Activated CD8-positive, alpha-beta memory T cell treated with anti-CD3 and anti-CD28 coated beads, Interleukin-2, amount 10 ng/mL, durations not matched to agents 7 days and 5 days (primary cell): ENCODE data around the gene OTOGL. TPM values are rescaled to one million over a fixed set of nuclear protein-coding genes. Genes with fewer than 3 reads are reported as not detected.

Experiments used
- ATAC-seq: fragments of 150-1000 bp; cut with Tn5 transposase; one replicate; pipeline ENCODE4 v1.10.0; 2021; ENCODE audit warnings: moderate library complexity
- CTCF ChIA-PET: fragments of 350-600 bp; sonication (Branson Sonifier 250); formaldehyde crosslinking; loops from one replicate; lab custom pipeline; 2021; ENCODE audit warnings: antibody characterized with exemption; lab: Charles Lee
- DNase-seq: peaks from one replicate; pipeline ENCODE4 v3.0.0-alpha.2; 2020
- H3K27ac Mint-ChIP-seq: one replicate; pipeline ENCODE4 v1.8.0; 2021; ENCODE audit warnings: mild to moderate bottlenecking, mixed read lengths
- H3K27me3 Mint-ChIP-seq: one replicate; pipeline ENCODE4 v1.8.0; 2021; ENCODE audit warnings: mixed read lengths
- H3K36me3 Mint-ChIP-seq: one replicate; pipeline ENCODE4 v1.8.0; 2021; ENCODE audit warnings: mild to moderate bottlenecking, mixed read lengths
- H3K4me1 Mint-ChIP-seq: one replicate; pipeline ENCODE4 v1.8.0; 2021; ENCODE audit warnings: mixed read lengths
- H3K4me3 Mint-ChIP-seq: one replicate; pipeline ENCODE4 v1.8.0; 2021; ENCODE audit warnings: mild to moderate bottlenecking, moderate library complexity, mixed read lengths
- H3K9me3 Mint-ChIP-seq: one replicate; pipeline ENCODE4 v1.8.0; 2022; ENCODE audit warnings: low read depth, mixed read lengths
- total RNA-seq, 2 experiments: library from RNA; stranded (reverse); gene quantifications; one replicate each; pipeline ENCODE4 v1.2.3, GENCODE V29; 2021

OTOGL gene
- total RNA-seq, 2 experiments from 2014 or later = not detected

DNA sequence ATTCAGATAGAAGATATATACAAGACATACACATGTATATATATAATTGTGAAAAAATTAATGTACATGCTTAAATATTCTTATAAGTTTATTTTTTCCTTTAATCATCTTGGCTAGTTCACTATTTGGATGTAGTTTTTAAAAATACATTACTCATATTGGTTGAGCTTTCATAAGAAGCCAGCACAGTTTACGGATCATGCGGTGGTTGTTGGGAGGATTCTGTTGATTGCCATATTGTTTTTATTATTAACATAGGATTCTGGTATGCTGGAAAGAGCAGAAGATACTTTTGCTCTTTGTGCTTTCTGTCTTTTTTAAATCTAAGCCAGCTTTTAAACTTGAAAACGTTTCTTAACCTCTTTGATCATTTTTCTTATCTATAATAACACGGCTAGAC is 163.4 kb downstream of the OTOGL start:
- CTCF ChIA-PET = no interaction called here
- Mint-ChIP-seq H3K9me3 (no peaks in the 10 kb centered on the region), H3K36me3 (no peaks in the 10 kb centered on the region), H3K27me3 (peaks cover 6% of the 10 kb centered on the region), H3K27ac (no peak overlapping the region), H3K4me3 (no peak overlapping the region), H3K4me1 (no peaks in the 10 kb centered on the region)
- DNase-seq (no peak), ATAC-seq (no peak)

DNA sequence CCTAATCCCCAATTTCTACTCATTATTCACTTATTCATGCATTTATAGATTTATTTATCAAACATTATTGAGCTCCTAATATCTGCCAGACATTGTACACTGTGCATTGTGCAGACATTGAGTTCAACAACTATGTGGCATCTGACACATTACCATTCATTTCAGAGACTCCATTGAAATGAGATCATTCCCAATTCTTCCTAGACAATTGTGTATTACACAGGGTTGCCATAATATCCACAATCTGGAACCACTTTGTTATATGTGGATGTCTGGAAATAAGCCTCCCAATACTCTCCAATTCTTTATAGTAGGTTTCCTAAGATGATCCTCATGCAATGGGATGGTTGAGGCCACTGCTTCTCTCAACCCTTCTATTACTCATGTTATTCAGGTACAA is 165.0 kb downstream of the OTOGL start:
- Mint-ChIP-seq H3K27me3 (peaks cover 14% of the 10 kb centered on the region), H3K27ac (no peak overlapping the region), H3K4me3 (no peak overlapping the region), H3K9me3 (no peaks in the 10 kb centered on the region), H3K36me3 (no peaks in the 10 kb centered on the region), H3K4me1 (no peaks in the 10 kb centered on the region)
- CTCF ChIA-PET = no interaction called here
- ATAC-seq (no peak), DNase-seq (no peak)

DNA sequence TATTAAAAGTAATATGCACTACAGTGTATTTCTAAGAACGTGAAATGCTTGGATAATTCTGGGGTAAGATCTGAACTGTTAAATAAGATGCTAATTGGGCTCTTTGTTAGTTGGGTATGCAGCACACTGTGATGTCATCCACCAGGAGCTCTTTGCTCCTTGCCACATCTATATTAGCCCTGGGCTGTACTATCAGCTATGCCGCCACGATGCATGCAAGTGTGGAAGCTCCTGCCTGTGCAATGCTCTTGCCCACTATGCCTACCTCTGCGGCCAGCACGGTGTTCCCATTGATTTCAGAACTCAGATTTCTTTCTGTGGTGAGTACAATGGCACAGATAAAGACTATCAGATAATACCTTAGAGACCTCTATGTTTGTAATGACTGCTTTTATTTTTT is 165.6 kb downstream of the OTOGL start:
- Mint-ChIP-seq H3K4me1 (no peaks in the 10 kb centered on the region), H3K4me3 (no peak overlapping the region), H3K36me3 (no peaks in the 10 kb centered on the region), H3K27ac (no peak overlapping the region), H3K27me3 (peaks cover 12% of the 10 kb centered on the region), H3K9me3 (no peaks in the 10 kb centered on the region)
- ATAC-seq = no peak
- DNase-seq = no peak
- CTCF ChIA-PET = no interaction called here

DNA sequence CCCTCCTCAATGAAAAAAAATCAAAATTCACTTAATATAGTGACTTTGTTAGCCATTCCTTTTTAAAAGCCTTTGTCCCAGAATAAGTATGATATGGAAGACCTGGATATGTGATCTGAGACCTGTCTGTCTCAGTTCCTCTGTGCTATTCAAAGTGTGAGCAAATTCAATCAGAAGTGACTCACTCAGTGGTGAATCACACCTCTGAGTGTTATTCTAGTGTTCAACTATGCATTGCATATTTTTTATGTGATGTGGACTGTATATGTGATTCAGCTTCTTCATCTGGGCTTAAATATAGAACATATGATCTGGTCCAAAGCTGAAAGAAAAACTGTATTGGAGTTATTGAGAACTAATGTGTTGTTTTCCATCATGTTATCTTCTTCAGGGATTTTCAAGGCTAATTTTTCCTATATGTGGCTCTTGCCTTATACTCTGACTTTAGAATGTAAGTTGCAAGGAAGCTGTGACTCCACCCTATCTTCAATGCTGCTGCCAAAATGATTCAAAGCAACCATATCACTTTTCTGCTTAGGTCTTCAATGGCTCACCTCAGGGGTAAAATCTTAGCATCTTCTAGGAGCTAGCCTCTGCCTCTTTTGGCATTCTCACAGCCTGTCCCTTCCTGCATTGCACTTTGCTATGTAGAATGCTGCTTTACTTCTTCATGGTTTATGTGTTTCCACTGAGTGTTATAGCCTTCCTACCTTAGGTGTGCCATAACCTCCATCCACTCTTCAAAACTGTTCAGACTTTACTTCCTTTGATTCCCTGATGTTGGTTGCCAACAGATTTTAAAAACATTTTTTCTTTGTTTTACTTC is 169.8 kb downstream of the OTOGL start:
- CTCF ChIA-PET = interaction anchor here (0.6 to 1.7 kb wide), 6 partner anchors 10 to 74 kb away, joined by 3 to 5 read pairs (median 3); no protein-coding TSS in a partner anchor
- no peaks in the 10 kb centered on the region for H3K9me3 Mint-ChIP-seq
- DNase-seq (no peak), ATAC-seq (no peak)
- no peak overlapping the region for H3K4me3 Mint-ChIP-seq
- H3K36me3 Mint-ChIP-seq = no peaks in the 10 kb centered on the region
- no peak overlapping the region for H3K27ac Mint-ChIP-seq
- H3K4me1 Mint-ChIP-seq = no peaks in the 10 kb centered on the region
- H3K27me3 Mint-ChIP-seq = peaks cover 11% of the 10 kb centered on the region

DNA sequence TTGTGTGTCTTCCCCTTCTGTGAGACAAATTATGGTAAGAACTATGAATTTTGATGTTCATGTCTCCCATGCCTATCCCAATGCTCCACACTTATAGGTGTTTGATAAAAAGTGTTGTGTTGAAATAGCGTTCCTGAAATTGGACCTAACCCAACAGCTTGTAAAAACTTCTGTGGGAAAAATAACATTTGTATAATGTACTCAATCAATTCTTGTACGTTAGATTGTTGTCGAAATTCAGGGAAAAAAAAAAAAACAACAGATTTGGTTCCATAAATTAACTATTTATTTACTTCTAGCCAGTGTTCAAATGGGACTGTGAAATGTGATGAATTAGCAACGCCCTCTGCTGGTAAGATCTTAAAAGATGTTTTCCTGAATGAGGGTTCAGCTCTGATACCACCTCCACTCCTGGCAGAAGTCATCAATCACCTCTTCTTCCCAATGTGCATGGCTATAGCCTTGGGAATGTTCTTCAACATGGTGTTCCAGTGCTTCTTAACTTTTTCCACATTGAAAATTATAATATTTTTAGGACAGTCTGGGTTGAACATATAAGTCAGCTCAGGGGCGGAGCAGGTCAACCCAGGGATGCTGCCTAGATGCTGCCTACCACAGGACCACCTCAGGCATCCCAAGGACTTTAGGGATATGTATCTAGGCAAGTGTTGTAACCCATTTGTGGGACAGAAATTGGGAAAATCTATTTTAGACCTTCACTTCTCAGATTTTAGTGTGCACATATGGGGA is 170.6 kb downstream of the OTOGL start:
- DNase-seq (no peak), ATAC-seq (no peak)
- Mint-ChIP-seq H3K4me1 (no peaks in the 10 kb centered on the region), H3K27ac (no peak overlapping the region), H3K36me3 (no peaks in the 10 kb centered on the region), H3K9me3 (no peaks in the 10 kb centered on the region), H3K27me3 (peaks cover 9% of the 10 kb centered on the region), H3K4me3 (no peak overlapping the region)
- CTCF ChIA-PET = interaction anchor here (0.6 to 1.7 kb wide), 9 partner anchors 9 to 816 kb away, joined by 3 to 5 read pairs (median 3); no protein-coding TSS in a partner anchor

DNA sequence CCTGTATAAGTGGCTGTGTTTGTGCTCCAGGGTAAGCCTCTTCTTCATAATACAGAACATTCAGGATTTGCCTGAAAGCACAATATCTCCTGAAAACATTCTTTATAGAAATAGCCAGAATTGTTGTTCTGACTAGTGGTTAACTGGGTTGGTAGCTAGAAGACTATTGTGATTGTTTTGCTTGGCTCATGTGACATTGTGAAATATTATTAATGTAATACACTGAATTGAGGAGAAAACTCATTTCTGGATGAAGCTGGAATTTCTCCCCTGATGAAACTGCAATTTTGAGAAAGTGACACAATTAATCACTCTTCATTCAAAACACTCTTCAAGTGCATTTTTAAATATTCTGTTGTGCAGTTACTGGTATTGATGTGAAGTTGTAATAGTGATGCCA is 172.4 kb downstream of the OTOGL start:
- H3K27me3 Mint-ChIP-seq = peaks cover 9% of the 10 kb centered on the region
- no peak overlapping the region for H3K27ac Mint-ChIP-seq
- no peaks in the 10 kb centered on the region for H3K36me3 Mint-ChIP-seq
- no peaks in the 10 kb centered on the region for H3K4me1 Mint-ChIP-seq
- H3K4me3 Mint-ChIP-seq = no peak overlapping the region
- ATAC-seq = no peak
- CTCF ChIA-PET = no interaction called here
- no peak for DNase-seq
- H3K9me3 Mint-ChIP-seq = no peaks in the 10 kb centered on the region

DNA sequence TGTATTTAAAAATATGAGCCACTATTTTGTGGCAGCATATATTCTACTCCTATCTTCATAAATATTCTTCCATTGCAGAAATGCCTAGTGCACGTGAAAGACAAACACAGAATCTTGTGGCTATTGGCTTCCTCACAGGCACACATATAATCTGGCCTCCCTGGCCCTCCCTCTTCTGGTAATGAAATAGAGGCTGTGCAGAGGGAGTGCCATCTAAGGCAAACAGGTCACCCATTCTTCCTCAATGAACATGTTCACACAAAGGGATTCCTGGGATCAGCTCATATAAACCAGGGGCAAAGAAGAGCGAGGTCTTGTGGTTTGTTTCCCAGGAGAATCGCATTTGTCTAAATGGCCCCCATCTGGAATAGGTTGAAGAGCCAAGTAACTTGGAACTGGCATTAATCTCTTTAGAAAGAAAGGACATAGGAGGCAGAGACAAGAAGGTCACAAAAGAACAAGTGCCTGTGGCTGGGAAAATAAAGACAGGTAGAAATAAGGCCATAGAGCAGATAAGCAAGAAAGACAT is 173.1 kb downstream of the OTOGL start:
- no peak for DNase-seq
- Mint-ChIP-seq H3K4me1 (no peaks in the 10 kb centered on the region), H3K9me3 (no peaks in the 10 kb centered on the region), H3K36me3 (no peaks in the 10 kb centered on the region), H3K27ac (no peak overlapping the region), H3K27me3 (peaks cover 9% of the 10 kb centered on the region), H3K4me3 (no peak overlapping the region)
- ATAC-seq = no peak
- CTCF ChIA-PET = no interaction called here

DNA sequence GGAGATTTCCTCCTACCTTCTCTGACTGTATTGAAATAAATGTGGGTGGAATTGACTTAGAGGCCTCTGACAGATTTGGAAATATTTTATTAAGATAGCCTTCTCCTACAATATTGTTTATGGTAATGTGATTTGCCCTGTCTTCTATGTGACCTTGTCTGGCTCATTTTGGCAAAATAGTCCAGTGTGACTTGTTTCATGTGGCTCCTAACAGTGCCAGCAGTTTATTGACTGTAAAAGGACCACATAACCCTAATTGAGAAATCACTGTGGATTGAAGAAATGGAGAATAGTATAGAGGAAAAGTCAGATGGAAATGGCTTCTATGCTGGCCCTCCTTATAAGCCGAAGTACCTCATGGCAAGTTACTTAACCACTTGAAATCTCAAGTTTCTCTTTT is 173.8 kb downstream of the OTOGL start:
- no peak for ATAC-seq
- Mint-ChIP-seq H3K4me3 (no peak overlapping the region), H3K27me3 (peaks cover 6% of the 10 kb centered on the region), H3K9me3 (no peaks in the 10 kb centered on the region), H3K4me1 (no peaks in the 10 kb centered on the region), H3K27ac (no peak overlapping the region), H3K36me3 (no peaks in the 10 kb centered on the region)
- DNase-seq = no peak
- CTCF ChIA-PET = no interaction called here

DNA sequence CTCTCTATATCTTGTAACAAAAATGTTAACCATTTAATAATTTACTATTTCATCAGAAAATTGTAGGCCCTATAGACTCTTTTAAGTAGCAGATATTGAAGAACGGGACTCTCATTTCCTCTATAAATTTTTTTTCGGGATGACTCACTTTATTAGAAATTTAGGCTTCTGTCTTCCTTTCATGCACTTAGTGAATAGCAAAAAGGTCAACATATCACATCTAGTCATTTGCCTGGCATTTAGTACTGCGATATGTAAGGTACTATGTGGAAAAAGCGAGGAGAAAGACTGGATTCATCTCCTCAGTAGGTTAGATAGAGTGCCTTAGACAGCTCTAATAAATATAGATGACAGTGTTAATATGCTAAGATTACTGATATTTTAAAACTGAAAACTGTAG is 178.4 kb downstream of the OTOGL start:
- H3K4me1 Mint-ChIP-seq = no peaks in the 10 kb centered on the region
- CTCF ChIA-PET = no interaction called here
- H3K36me3 Mint-ChIP-seq = no peaks in the 10 kb centered on the region
- H3K27ac Mint-ChIP-seq = no peak overlapping the region
- ATAC-seq (no peak), DNase-seq (no peak)
- no peak overlapping the region for H3K4me3 Mint-ChIP-seq
- H3K9me3 Mint-ChIP-seq = no peaks in the 10 kb centered on the region
- H3K27me3 Mint-ChIP-seq = peaks cover 3% of the 10 kb centered on the region

DNA sequence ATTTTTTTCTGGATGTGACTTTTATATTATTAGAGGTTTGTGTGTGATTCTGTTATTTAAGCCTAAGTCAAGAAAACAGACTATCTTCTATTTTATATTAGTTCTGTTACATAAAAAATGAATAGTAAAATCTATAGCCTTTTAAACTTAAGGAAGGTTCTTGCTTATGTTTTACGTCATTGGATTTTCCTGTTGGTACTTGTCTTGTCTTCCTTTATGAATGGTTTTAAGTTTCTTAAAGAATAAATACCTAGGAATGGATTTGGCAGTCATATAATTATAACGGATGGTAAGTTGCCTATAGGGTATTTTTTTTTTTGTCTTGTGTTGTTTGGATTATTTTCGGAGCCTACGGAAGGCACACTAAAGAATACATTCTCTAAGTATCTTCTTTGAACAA is 182.9 kb downstream of the OTOGL start:
- Mint-ChIP-seq H3K27ac (no peak overlapping the region), H3K4me1 (no peaks in the 10 kb centered on the region), H3K9me3 (no peaks in the 10 kb centered on the region), H3K4me3 (no peak overlapping the region), H3K36me3 (no peaks in the 10 kb centered on the region), H3K27me3 (peaks cover 3% of the 10 kb centered on the region)
- no peak for DNase-seq
- CTCF ChIA-PET = no interaction called here
- no peak for ATAC-seq

DNA sequence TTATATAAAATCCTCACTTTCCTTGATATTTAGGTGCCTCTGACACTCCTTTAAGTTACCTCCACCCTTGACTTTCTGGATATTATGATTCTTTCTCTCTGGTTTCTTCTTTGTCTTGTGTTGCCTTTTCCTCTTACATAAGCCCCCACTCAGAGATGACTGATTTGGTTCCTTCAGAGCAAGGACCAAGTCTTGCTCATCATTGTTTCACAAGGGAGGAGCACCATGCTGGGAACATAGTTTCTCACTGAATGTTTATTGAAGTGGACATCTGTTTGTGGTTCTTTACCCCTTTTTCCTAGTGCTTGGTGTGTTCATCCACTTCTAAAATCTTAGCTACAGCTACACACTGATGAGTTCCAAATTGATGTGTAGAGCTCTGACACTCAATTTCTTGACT is 183.4 kb downstream of the OTOGL start:
- Mint-ChIP-seq H3K4me1 (no peaks in the 10 kb centered on the region), H3K27ac (no peak overlapping the region), H3K27me3 (peaks cover 3% of the 10 kb centered on the region), H3K36me3 (no peaks in the 10 kb centered on the region), H3K9me3 (no peaks in the 10 kb centered on the region), H3K4me3 (no peak overlapping the region)
- no peak for DNase-seq
- CTCF ChIA-PET = no interaction called here
- no peak for ATAC-seq

DNA sequence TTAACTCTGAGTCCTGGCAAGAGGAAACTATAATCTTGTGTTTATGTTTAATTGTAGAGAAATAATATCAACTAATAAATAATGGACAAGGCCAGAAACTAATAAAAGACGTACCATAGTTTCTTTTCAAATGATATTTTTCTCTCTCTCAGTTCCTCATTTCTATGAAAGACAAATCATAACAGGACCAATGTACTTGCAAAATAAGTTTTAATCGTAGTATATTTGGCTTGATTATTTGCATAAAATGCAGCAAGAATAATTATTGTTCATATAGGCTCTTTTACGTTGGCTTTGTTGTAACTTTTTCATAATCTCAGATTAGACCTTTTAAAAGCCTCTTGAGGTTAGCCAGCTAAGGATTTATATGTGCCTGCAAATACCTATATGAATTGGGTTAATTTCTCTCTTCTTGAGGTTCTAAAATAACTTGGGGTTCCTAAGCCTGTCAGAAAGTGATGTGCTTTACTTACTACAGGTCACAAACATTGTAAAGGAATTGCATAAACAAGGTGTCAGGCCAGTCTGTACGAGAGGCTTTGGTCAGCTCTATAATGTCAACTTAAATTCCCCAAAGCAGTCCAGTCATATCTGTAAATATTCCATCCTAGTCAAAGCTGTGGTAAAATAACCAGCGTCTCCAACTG is 191.9 kb downstream of the OTOGL start:
- ATAC-seq (no peak), DNase-seq (no peak)
- Mint-ChIP-seq H3K27me3 (no peaks in the 10 kb centered on the region), H3K36me3 (no peaks in the 10 kb centered on the region), H3K9me3 (no peaks in the 10 kb centered on the region), H3K4me3 (no peak overlapping the region), H3K27ac (no peak overlapping the region), H3K4me1 (no peaks in the 10 kb centered on the region)
- CTCF ChIA-PET = no interaction called here

DNA sequence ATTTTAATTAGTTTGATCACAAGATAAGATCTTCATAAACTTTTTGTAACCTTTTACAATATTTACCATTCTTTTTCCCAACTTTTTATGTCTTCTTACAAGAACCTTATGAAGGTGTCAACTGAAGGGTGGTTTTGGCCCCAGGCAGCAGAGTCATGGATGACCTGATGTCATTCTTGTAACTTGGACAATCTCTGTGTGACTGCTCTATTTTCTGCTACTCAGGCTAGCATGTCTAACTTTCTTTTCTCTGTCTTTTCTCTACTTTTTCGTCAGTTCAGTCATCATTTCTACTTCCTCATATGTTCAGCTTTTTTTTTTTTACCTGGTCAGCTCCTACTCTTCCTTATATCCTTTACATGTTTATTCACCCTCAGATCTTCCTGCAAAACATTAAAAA is 194.0 kb downstream of the OTOGL start:
- CTCF ChIA-PET = no interaction called here
- peaks cover 2% of the 10 kb centered on the region for H3K27me3 Mint-ChIP-seq
- no peaks in the 10 kb centered on the region for H3K36me3 Mint-ChIP-seq
- no peaks in the 10 kb centered on the region for H3K4me1 Mint-ChIP-seq
- no peaks in the 10 kb centered on the region for H3K9me3 Mint-ChIP-seq
- DNase-seq = no peak
- H3K27ac Mint-ChIP-seq = no peak overlapping the region
- H3K4me3 Mint-ChIP-seq = no peak overlapping the region
- ATAC-seq = no peak
